Mucosa of gallbladder (tissue), 1 donor: Measurements from ENCODE around the gene SPEF1. TPM values are rescaled to one million over a fixed set of nuclear protein-coding genes. Genes with fewer than 3 reads are reported as not detected.

Experiments
- DNase-seq: peaks from one replicate; pipeline ENCODE4 v3.0.0-alpha.2; 2020; ENCODE audit warnings: low spot score
- total RNA-seq: library from RNA; stranded (reverse); gene quantifications from one replicate; pipeline ENCODE4 v1.2.1, GENCODE V29; 2021
- donor health status: DM: no; HTN: no; CAD: no.

Gene SPEF1
- total RNA-seq, 1 donor from 2014 or later = 0.75 TPM

- DNase-seq = no peak
Observed at GRCh38 chr20:3730803-3731672, 50.2 kb downstream of the SPEF1 start.

- no peak for DNase-seq
Observed at GRCh38 chr20:3729811-3730540, 51.3 kb downstream of the SPEF1 start.

GRCh38 chr20:3729378-3729777 is 51.9 kb downstream of the SPEF1 start:
- DNase-seq = no peak

GRCh38 chr20:3728876-3729275 is 52.4 kb downstream of the SPEF1 start:
- DNase-seq = no peak

- DNase-seq = no peak
Observed at GRCh38 chr20:3728354-3728753, 52.9 kb downstream of the SPEF1 start.

Other genes starting within 250 kb of the SPEF1 start
- not detected for gene GFRA4, start 118.0 kb downstream of the SPEF1 start, total RNA-seq
- gene ADAM33, start 99.4 kb downstream of the SPEF1 start, total RNA-seq = 67.3 TPM
- gene SIGLEC1, start 68.8 kb downstream of the SPEF1 start, total RNA-seq = 8.2 TPM
- gene HSPA12B, start 48.8 kb downstream of the SPEF1 start, total RNA-seq = 5.4 TPM
- 61.1 TPM for gene ADISSP, start 13.7 kb downstream of the SPEF1 start, total RNA-seq
- 109 TPM for gene CENPB, start 5.3 kb upstream of the SPEF1 start, total RNA-seq
- gene CDC25B, start 14.9 kb upstream of the SPEF1 start, total RNA-seq = 38.9 TPM
- gene AP5S1, start 39.1 kb upstream of the SPEF1 start, total RNA-seq = 16.2 TPM
- gene MAVS, start 65.4 kb upstream of the SPEF1 start, total RNA-seq = 44.9 TPM
- 32.5 TPM for gene PANK2, start 107.9 kb upstream of the SPEF1 start, total RNA-seq
- 9.4 TPM for gene RNF24, start 234.1 kb upstream of the SPEF1 start, total RNA-seq